Breast epithelium (tissue), 3 donors: ENCODE data around the gene MAPT.

Experiments used
- CTCF ChIP-seq, 3 donors: fragments of 450-650 bp; IDR thresholded peaks; one replicate each; pipeline ENCODE4 v1.5.1; 2016 to 2017; ENCODE audit warnings: antibody characterized with exemption in 3 of 3, mild to moderate bottlenecking in 3 of 3, moderate library complexity in 3 of 3
- POLR2A ChIP-seq: fragments of 450-650 bp; IDR thresholded peaks from one replicate; pipeline ENCODE4 v1.6.1; 2016; ENCODE audit warnings: antibody characterized with exemption, mild to moderate bottlenecking, moderate library complexity

GRCh38 chr17:45849536-45849990 lies 44.8 kb upstream of the MAPT start:
- TF ChIP-seq POLR2A: no peak
- no peak for TF ChIP-seq CTCF (IDR thresholded peaks at IDR 0.05)
